M059J (cell line): ENCODE data around the gene PDLIM5. TPM values are rescaled to one million over a fixed set of nuclear protein-coding genes. Genes with fewer than 3 reads are reported as not detected.
"Not testable (repeated sequence)": the region's sequence is repeated elsewhere in the genome, so short reads cannot be mapped to it uniquely, and the experiment has no call there.

ENCODE experiments used
- DNase-seq: peaks from one replicate; pipeline ENCODE4 v3.0.0-alpha.2; 2012; ENCODE audit warnings: low read depth
- total RNA-seq: library from RNA; depleted of rRNA; stranded (reverse); fragments of >200 nt; shearing (Covaris generic); gene quantifications from 2 replicates; pipeline ENCODE4 v1.2.3, GENCODE V29; 2014

Gene PDLIM5
- total RNA-seq, 1 experiment from 2014 or later = 49.8 TPM

DNA sequence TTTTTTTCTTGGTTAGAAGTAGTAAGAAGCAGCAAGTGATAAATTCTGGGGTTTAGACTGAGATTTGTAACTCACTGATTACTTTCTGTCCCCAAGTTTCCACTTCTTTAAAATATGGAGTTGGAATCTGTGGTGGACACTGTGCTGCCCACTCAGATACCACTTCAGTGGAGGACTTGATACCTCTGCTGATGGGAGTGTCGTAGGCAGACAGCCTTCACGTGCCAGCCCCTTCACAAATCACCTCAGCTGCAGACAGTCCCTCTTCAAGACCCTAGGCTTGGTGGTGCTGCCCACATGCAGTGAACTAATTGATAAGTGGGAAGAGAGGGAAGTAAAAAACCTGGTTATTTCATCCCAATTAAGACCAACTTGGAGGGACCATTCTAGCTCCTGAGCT lies 139.5 kb downstream of the PDLIM5 start:
- DNase-seq = no peak

GRCh38 chr4:94595013-94595412 lies 143.3 kb downstream of the PDLIM5 start:
- no peak for DNase-seq

- peak; percentile 50 for DNase-seq
Measured at GRCh38 chr4:94595880-94596483, 144.2 kb downstream of the PDLIM5 start.

DNA sequence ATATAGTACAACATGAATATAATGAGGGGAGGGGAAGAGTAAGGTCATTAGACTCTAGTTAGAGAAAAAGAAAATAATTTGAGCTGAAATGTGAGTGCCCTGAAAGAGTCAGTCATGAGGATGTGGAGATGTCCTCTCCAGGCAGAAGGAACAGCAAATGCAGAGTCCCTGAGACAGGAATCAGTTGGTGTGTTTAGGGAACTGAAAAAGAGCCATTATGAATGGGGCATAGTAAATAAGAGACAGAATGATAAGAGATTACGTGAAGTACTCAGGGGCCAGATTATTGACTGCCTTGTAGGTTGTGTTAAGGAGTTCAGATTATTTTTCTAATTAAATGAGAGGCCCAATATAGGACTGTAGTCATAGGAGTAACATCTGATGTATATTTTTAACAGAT lies 147.0 kb downstream of the PDLIM5 start:
- no peak for DNase-seq

DNA sequence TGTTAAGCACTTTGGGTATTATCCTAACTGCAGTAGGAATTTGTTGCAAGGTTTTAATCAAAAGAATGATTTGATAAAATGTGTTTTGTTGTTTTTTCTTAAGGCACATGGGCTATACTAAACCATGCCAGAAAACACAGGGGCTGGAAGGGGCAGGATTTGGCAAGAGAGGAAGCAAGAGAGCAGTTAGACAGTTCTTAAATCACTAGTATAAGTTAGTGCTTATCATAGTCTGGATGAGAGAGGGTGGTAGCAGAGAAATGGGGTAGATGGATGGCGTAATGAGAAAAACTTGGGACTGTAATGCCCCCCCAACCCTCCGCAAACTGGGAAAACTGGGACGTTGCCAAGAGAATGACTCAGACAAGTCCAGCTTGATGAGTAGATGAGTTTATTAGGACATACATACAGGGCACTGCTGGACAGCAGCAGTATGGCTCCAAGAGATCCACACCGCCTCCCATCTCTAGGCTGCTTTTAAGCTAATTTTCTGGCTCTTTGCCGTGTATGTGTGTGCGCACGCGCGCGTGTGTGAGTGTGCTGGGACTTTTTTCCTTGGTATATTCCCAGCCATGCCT lies 151.5 kb downstream of the PDLIM5 start:
- DNase-seq = peak; percentile 50

DNA sequence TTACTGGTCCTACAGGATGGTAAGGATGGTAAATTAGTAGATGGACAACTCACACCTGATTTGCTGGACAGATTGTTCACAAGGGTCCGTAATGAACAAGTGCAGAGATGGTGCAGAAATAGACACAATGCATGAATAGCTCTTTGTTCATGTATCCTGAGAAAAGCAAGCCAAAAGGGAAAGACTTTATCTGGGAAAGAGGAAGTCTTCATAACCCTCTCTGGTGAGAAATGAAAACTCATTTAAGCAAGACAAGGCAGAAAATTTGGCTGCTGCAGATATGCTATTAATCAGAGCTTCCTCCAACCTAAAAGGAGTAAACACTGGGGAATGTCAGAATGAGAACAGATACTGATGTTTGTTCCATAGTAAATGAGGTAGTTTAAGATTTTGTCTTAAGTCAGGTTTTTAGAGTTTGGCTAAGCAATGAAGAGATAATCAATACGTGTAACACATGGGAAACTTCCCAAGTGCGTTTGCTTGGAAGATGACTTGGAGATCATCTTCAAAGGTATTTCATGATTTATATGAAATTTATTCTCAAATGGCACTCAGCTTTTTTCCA lies 153.6 kb downstream of the PDLIM5 start:
- no peak for DNase-seq

- no peak for DNase-seq
Measured at GRCh38 chr4:94610145-94610544, 158.4 kb downstream of the PDLIM5 start.

- DNase-seq = no peak
Measured at GRCh38 chr4:94613248-94613647, 161.5 kb downstream of the PDLIM5 start.

- DNase-seq = no peak
Measured at GRCh38 chr4:94615451-94615850, 163.7 kb downstream of the PDLIM5 start.

DNA sequence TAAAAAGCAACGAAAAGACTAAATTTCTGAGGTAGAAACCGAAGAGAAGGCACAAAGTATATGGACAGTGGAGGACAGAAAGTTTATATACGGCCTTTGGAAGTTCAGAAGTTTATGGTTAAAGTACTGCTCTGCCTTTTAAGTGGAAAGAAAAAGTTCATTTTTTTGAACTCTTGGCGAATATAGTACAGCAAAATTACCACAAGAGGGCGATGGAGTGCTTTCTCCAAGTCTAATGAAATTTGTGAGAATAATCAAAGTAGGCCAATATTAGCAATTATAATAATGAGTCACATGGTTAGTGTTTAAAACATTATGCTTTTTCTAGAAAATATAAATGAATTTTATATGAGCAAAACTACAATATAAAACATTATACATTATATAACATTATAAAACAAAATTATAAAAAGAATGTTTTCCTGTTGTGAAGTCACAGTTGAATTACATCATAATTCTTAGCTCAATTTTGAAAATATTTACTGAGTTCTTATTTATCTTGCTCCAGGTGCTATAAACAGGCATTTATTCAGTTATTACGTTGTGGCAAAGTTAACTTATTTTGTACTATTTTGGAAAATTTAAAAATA lies 169.8 kb downstream of the PDLIM5 start:
- peak; percentile 25 for DNase-seq

GRCh38 chr4:94623126-94623911 lies 171.6 kb downstream of the PDLIM5 start:
- DNase-seq = no peak

- no peak for DNase-seq
Measured at GRCh38 chr4:94626942-94627341, 175.2 kb downstream of the PDLIM5 start.

DNA sequence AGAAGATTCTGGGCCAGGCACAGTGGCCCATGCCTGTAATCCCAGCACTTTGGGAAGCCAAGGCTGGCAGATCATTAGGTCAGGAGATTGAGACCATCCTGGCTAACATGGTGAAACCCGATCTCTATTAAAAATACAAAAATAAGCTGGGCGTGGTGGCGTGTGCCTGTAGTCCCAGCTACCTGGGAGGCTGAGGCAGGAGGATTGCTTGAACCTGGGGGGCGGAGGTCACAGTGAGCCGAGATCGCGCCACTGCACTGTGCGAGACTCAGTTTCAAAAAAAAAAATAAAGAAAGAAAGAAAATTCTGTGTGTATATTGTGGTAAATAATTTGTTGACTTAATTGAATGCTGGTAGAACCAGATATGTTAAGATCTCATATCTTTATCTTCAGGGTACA lies 177.3 kb downstream of the PDLIM5 start:
- not testable (repeated sequence) for DNase-seq

GRCh38 chr4:94629837-94630236 lies 178.1 kb downstream of the PDLIM5 start:
- no peak for DNase-seq

DNA sequence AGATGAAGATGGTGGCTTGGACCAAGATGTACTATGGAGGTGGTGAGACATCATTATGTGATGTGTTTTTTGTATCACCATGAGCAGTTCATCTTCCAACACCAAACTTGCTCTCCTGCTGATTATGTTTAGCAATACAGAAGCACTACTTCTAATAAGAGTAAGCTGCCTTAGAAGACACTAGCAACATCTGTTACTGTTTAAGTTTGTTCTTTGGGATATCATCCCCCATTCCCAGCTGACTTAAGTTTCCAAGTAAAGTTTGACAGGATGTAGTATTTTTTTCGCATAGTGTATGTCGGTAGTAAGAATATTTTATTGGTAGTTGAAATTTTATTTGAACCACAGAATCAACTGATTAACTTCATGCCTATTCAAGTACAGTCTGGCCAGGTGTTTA lies 182.5 kb downstream of the PDLIM5 start:
- no peak for DNase-seq

GRCh38 chr4:94635177-94635576 lies 183.4 kb downstream of the PDLIM5 start:
- peak; percentile 23 for DNase-seq

DNA sequence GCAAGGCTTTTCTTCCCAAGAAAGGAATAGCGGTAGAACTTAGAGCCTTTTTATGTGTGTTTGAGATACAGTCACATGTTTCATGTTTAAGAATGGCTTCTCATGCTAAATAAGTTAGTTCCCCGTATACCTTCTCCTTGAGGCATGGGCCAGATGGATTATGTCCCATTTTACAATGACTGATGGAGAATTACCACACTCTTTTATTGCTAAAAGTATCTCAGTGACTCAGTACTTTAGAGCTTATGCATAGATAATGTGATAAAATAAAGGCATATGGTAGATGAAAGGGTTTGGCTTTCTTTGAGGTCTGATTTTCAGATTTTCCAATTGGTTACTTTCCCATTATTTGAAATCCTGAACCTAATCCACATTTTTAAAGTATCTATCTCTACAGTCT lies 184.3 kb downstream of the PDLIM5 start:
- peak; percentile 8 for DNase-seq

DNA sequence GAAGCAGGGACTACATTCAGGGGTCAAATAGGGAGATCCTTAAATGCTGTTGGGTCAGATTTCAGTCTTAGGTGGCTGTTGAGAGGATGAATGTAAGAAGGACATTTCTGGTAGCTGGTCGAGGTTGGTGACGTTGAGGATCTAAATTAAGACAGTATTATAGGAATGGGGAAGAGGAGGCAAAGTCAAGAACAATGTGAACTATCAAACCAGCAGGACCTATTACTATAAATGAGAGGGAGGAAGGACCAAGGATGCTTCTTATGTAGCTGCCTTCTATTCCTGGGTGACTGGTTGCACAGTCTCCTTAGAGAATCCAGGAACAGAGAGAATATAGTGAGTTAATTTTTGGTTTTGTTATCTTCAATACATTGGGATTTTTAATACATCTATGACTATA lies 187.6 kb downstream of the PDLIM5 start:
- DNase-seq = no peak

- DNase-seq = no peak
Measured at GRCh38 chr4:94640151-94640550, 188.4 kb downstream of the PDLIM5 start.

DNA sequence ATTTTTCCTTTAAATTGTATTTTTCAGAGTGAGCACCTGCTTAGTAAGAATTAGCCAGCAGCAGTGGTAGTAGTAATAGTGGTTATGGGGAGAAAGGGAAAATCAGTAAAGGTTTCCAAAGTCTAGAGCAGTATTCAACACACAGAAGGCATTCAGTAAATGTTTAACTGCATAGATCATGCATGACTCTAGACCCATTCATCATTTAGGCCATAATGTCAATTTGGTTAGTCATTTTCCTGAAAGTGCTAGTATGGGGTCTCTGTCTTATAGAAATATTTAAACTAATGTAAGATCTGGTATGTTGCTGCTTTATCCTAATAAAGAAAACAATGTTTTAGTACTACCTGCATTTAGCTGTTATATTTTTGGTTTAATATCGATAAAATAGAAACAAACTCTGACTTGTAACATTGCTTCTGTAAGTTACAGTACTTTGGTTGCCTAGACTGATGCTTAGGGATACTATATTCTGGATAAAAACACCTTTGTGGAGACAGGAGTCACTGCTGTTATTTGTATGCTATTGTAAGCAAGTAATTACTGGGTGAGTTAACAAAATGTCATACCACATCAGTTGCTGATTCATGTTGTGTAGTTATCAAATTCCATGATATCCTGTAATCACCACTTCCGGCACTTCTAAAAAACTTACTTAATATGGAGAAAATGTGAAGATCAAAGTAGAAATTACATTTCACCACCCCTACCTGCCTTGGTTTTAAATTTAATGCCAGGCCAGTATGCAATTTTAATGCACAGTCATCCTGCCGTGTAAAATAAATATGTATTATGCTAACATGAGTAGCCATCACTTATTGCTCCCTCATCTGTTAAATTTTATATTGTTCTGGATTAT lies 190.2 kb downstream of the PDLIM5 start:
- DNase-seq = peak; percentile 70

- peak; percentile 17 for DNase-seq
Measured at GRCh38 chr4:94642561-94642866, 190.8 kb downstream of the PDLIM5 start.

DNA sequence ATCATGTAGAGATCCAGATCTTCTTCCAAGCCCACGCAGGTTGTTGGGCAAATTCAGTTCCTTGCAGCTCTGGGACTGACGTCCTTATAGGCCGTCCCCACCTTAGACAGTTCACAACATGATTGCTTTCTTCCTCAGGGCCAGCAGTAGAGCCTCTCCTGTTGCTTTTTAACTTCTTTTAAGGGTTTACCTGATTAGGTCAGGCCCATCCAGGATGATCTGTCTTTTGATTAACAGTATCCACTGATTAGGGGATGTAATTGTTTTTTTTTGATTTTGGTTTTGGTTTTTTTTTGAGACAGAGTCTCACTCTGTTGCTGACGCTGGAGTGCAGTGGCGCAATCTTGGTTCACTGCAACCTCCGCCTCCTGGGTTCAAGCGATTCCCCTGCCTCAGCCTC lies 197.0 kb downstream of the PDLIM5 start:
- no peak for DNase-seq
